Measurements from ENCODE around the gene UBR7. TPM values are rescaled to one million over a fixed set of nuclear protein-coding genes. Genes with fewer than 3 reads are reported as not detected.

The UBR7 gene
- total RNA-seq, 3 donors from 2014 or later, result 21.0 to 34.7 (median 31.0) TPM

GRCh38 chr14:93268406-93268805 is 61.4 kb downstream of the UBR7 start:
- Histone ChIP-seq H3K27ac (no peak overlapping the region), H3K27me3 (no peaks in the 10 kb centered on the region), H3K36me3 (no peaks in the 10 kb centered on the region), H3K4me1 (no peaks in the 10 kb centered on the region), H3K4me3 (no peak overlapping the region), H3K9me3 (no peaks in the 10 kb centered on the region)
- TF ChIP-seq POLR2A (IDR thresholded peaks at IDR 0.05) (no peak), POLR2AphosphoS5 (IDR thresholded peaks at IDR 0.05) (no peak)
- TF ChIP-seq, protein P1, sequence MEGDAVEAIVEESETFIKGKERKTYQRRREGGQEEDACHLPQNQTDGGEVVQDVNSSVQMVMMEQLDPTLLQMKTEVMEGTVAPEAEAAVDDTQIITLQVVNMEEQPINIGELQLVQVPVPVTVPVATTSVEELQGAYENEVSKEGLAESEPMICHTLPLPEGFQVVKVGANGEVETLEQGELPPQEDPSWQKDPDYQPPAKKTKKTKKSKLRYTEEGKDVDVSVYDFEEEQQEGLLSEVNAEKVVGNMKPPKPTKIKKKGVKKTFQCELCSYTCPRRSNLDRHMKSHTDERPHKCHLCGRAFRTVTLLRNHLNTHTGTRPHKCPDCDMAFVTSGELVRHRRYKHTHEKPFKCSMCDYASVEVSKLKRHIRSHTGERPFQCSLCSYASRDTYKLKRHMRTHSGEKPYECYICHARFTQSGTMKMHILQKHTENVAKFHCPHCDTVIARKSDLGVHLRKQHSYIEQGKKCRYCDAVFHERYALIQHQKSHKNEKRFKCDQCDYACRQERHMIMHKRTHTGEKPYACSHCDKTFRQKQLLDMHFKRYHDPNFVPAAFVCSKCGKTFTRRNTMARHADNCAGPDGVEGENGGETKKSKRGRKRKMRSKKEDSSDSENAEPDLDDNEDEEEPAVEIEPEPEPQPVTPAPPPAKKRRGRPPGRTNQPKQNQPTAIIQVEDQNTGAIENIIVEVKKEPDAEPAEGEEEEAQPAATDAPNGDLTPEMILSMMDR (IDR thresholded peaks at IDR 0.05), result no peak
- DNase-seq (ENCODE audit: low spot score in 2 of 2), result no peak
- intact Hi-C loops (cut with DNase I; ENCODE audit: low total_unique reads), result loop anchor here (2.0 kb wide), 1 partner anchor 56 kb away; no protein-coding TSS in a partner anchor

DNA sequence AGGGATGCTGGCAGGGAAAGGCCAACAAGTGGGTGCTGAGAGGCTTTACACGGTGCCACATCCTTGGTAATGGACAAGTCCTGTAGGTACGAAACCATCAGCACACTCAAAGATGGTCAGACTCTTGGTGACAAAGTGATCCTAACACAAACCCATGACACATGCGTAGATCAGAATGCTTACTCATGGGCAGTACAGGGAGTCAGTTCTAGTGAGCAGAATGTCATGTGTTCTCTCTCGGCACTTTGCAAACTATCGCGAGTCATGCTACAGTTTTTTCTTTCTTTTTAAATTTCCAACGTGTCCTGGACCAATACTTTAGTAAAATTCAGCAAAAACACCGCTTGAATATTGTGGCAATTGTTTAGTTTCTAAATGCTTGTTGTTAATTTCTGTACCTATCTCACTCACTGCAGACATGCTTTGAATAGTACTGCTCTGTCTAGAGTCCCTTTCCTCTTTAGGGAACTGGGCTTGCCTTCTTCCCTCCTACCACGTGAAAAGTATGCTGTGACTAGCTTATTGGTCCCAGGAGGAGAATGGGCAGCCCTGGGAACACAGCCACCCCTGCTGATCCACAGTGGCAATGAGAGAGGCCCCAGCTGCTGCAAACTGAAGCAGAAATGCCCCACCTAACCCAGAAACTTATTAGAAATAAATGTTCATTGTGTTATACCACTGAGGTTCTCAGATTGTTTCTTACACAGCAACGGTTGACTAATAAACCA is 62.4 kb downstream of the UBR7 start:
- Histone ChIP-seq H3K27me3 (no peaks in the 10 kb centered on the region), H3K9me3 (no peaks in the 10 kb centered on the region), H3K4me3 (no peak overlapping the region), H3K27ac (no peak overlapping the region), H3K4me1 (no peaks in the 10 kb centered on the region), H3K36me3 (no peaks in the 10 kb centered on the region)
- DNase-seq (ENCODE audit: low spot score in 2 of 2), result no peak
- intact Hi-C loops (cut with DNase I; ENCODE audit: low total_unique reads), result loop anchor here (2.0 kb wide), 1 partner anchor 55 kb away; no protein-coding TSS in a partner anchor
- no peak for TF ChIP-seq POLR2AphosphoS5 (IDR thresholded peaks at IDR 0.05)
- TF ChIP-seq, protein P1 (IDR thresholded peaks at IDR 0.05), result no peak
- no peak for TF ChIP-seq POLR2A (IDR thresholded peaks at IDR 0.05)

DNA sequence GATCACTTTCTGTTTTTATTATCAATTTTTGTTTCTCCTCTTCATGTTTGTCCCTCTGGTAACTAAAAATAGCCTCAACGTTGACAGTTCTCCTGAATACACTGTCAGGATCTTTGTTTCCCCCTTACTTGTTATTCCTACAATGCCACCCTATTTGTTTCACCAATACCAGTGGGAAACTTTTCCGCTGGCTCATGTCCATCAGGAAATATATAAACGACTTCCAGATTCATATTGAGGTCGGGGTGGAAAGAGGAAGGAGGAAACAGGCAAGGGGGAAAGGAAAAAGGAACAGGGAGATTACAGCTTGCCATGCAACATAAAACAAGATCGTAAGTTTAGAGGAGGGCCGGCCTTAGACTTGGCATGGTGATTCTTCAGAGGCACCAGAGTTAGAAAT is 64.1 kb downstream of the UBR7 start:
- Histone ChIP-seq H3K27me3 (no peaks in the 10 kb centered on the region), H3K4me3 (no peak overlapping the region), H3K9me3 (no peaks in the 10 kb centered on the region), H3K36me3 (no peaks in the 10 kb centered on the region), H3K4me1 (no peaks in the 10 kb centered on the region), H3K27ac (no peak overlapping the region)
- TF ChIP-seq POLR2A (IDR thresholded peaks at IDR 0.05) (no peak), POLR2AphosphoS5 (IDR thresholded peaks at IDR 0.05) (no peak)
- intact Hi-C loops (cut with DNase I; ENCODE audit: low total_unique reads), result no loop called here
- DNase-seq (ENCODE audit: low spot score in 2 of 2), result no peak

DNA sequence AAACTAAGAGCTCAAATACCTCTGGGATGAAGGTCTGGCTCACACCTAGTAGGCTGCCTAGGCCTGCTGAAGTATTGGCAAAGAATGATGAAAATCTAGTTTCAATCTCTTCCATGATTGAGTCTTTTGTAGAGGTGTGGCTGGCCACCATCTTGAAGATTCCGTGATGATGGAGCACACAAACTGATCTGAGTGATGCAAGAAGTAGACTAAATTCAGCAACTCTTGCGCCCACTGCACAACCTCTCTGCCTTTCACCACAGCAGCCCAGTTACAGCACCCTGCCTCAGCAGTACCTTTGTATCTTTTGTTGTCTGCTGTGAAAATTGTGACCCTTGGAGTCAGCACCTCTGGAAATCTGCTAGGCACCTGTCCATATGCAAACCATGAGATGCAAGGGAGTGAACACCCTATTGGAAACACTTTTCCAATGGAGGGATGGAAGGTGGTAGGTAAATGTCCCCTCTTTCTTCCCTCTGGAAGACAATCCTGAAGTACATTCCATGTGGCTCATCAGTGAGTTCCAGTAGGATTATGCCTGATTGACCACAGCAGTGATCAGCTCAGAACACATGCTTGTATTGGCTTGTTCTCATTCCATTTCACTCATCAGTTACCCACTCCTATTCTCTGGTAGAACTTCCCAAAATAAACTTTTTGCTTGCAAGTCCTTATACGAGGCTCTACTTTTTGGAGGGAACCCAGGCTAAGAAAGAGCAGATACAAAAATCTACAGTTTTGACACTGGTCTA is 67.2 kb downstream of the UBR7 start:
- Histone ChIP-seq H3K36me3 (no peaks in the 10 kb centered on the region), H3K4me3 (no peak overlapping the region), H3K9me3 (no peaks in the 10 kb centered on the region), H3K27ac (no peak overlapping the region), H3K4me1 (no peaks in the 10 kb centered on the region), H3K27me3 (no peaks in the 10 kb centered on the region)
- no peak for DNase-seq (ENCODE audit: low spot score in 2 of 2)
- TF ChIP-seq, protein P1 (IDR thresholded peaks at IDR 0.05), result no peak
- TF ChIP-seq POLR2A (IDR thresholded peaks at IDR 0.05), result no peak
- no peak for TF ChIP-seq POLR2AphosphoS5 (IDR thresholded peaks at IDR 0.05)
- intact Hi-C loops (cut with DNase I; ENCODE audit: low total_unique reads), result no loop called here

DNA sequence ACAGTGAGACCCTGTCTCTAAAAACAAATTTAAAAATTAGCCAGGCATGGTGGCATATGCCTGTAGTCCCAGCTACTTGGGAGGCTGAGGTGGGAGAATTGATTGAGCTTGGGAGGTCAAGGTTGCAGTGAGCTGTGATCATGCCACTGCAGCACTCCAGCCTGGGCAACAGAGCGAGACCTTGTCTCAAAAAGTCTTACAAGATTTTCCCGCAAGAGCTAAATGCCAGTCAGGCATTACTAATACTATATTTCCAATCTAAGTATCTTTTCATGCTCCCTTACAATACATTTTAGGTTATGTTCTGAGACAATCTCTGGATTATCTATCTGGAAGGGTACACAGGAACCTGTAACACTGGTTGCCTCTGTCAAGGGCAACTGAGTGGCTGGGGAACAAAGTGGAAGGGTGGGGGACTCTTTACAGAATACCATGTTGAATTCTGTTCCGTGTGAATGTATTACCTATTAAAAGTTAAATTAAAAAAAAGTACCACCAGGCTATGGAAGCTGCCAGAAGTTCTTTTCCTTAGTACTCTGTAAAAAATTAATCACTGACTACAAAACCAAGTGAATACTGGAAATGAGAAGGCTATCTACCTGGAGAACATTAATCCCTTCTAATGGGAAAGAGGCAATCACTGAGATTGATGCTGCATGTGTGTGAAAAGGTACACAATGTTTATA is 69.1 kb downstream of the UBR7 start:
- Histone ChIP-seq H3K4me1 (no peaks in the 10 kb centered on the region), H3K27me3 (no peaks in the 10 kb centered on the region), H3K36me3 (no peaks in the 10 kb centered on the region), H3K27ac (no peak overlapping the region), H3K4me3 (no peak overlapping the region), H3K9me3 (no peaks in the 10 kb centered on the region)
- DNase-seq (ENCODE audit: low spot score in 2 of 2), result no peak
- intact Hi-C loops (cut with DNase I; ENCODE audit: low total_unique reads), result no loop called here
- TF ChIP-seq POLR2A (IDR thresholded peaks at IDR 0.05) (no peak), POLR2AphosphoS5 (IDR thresholded peaks at IDR 0.05) (no peak)
- TF ChIP-seq, protein P1 (IDR thresholded peaks at IDR 0.05), result no peak

Other genes with a start within 250 kb of the UBR7 start
- 10 to 100 TPM; 27.8 to 91.7 (median 42.9) TPM for gene ITPK1, start 91.3 kb upstream of the UBR7 start, total RNA-seq
- gene MOAP1, start 22.4 kb upstream of the UBR7 start, total RNA-seq, result 10 to 100 TPM; 29.0 to 35.9 (median 31.1) TPM
- gene LYSET, start 21.9 kb upstream of the UBR7 start, total RNA-seq, result 10 to 100 TPM; 10.8 to 14.9 (median 11.4) TPM
- 10 to 100 TPM in 2 of 3 donors, 1 to 10 TPM in 1; 8.5 to 12.1 (median 11.1) TPM for gene GON7, start 191 bp upstream of the UBR7 start, total RNA-seq
- 10 to 100 TPM; 19.7 to 32.8 (median 26.5) TPM for gene BTBD7, start 125.8 kb downstream of the UBR7 start, total RNA-seq
- not detected for gene COX8C, start 139.9 kb downstream of the UBR7 start, total RNA-seq
- under 1 TPM in 2 of 3 donors, not detected in 1; 0.29 to 0.32 TPM for gene UNC79, start 223.7 kb downstream of the UBR7 start, total RNA-seq